ENCODE results near the gene KRTAP10-8. TPM values are rescaled to one million over a fixed set of nuclear protein-coding genes. Genes with fewer than 3 reads are reported as not detected.

Gene KRTAP10-8
- total RNA-seq, 1 donor, result not detected

DNA sequence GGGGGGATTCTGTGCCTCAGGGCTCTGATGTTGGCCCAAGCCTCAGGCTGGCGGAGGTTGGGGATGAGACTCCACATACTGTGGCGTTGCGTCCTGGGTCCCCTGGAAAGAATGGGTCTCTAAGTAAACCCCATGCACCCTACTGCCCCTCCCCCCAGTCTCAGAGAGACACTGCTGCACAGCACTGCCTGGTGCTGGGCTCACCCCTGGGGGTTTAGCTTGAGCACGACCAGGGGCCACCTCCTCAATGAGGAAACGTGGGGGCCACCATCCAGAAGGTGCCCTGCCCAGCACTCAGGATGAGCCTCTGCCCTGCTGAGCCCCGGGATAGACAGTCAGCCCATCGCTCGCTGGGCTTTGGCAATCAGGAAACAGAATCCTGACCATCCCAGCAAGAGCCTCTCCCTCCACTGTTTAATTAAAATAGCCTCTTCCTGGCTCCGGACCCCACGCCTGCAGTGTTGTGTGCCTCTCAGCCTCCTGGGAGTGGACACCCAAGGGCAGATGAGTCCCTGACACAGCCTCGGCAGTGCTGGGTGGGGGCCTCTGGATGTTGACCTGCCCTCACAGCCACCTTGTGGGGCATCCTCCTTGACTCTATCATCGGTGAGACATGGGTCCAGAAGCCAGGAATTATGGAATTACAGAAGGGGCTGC is 41.9 kb upstream of the KRTAP10-8 start:
- H3K27ac ChIP-seq (ENCODE audit: low read depth, low read length), result no peak overlapping the region

DNA sequence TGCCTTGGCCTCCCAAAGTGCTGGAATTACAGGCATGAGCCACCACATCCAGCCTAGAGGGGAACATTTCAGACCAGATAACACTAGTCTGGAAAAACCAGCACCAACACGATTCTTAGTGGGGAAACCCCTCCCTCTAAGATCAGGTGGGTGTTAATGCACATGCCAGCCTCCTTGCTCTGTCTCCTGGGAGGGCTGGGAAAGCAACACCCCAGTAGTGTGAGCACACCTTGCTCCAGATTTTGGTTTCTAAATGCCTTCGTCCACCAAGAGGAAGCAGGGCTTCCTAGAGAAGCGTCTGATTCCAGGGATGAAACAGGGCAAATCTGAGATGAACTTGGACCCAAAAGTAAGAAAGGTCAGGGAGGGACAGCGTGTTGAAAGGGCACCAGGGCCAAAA is 40.6 kb upstream of the KRTAP10-8 start:
- H2AFZ ChIP-seq (ENCODE audit: low read length), result no peak overlapping the region
- H3K27ac ChIP-seq (ENCODE audit: low read depth, low read length), result no peak overlapping the region
- H4K20me1 ChIP-seq (ENCODE audit: insufficient read depth, low read length), result no peaks in the 10 kb centered on the region
- no peak overlapping the region for H3K4me2 ChIP-seq (ENCODE audit: insufficient read depth, low read length)
- H3K36me3 ChIP-seq (ENCODE audit: insufficient read depth, low read length), result no peaks in the 10 kb centered on the region
- no peak overlapping the region for H3K4me3 ChIP-seq (ENCODE audit: insufficient read depth, low read length)
- peaks cover 3% of the 10 kb centered on the region for H3K9me3 ChIP-seq (ENCODE audit: low read depth, low read length)
- DNase-seq (ENCODE audit: insufficient read length, low spot score, missing footprints), result no peak
- peaks cover 14% of the 10 kb centered on the region for H3K27me3 ChIP-seq (ENCODE audit: insufficient read depth, low read length)
- TF ChIP-seq, protein P1, sequence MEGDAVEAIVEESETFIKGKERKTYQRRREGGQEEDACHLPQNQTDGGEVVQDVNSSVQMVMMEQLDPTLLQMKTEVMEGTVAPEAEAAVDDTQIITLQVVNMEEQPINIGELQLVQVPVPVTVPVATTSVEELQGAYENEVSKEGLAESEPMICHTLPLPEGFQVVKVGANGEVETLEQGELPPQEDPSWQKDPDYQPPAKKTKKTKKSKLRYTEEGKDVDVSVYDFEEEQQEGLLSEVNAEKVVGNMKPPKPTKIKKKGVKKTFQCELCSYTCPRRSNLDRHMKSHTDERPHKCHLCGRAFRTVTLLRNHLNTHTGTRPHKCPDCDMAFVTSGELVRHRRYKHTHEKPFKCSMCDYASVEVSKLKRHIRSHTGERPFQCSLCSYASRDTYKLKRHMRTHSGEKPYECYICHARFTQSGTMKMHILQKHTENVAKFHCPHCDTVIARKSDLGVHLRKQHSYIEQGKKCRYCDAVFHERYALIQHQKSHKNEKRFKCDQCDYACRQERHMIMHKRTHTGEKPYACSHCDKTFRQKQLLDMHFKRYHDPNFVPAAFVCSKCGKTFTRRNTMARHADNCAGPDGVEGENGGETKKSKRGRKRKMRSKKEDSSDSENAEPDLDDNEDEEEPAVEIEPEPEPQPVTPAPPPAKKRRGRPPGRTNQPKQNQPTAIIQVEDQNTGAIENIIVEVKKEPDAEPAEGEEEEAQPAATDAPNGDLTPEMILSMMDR (IDR thresholded peaks at IDR 0.05; ENCODE audit: extremely low read depth, low read depth, low read length), result no peak
- no peaks in the 10 kb centered on the region for H3K79me2 ChIP-seq (ENCODE audit: insufficient read depth, low read length)
- H3K4me1 ChIP-seq (ENCODE audit: insufficient read depth, low read length), result no peaks in the 10 kb centered on the region

More for the DNA sequence above, 41.9 kb upstream of the KRTAP10-8 start:
- no peak overlapping the region for H3K4me2 ChIP-seq (ENCODE audit: insufficient read depth, low read length)
- H3K36me3 ChIP-seq (ENCODE audit: insufficient read depth, low read length), result no peaks in the 10 kb centered on the region
- peaks cover 3% of the 10 kb centered on the region for H3K9me3 ChIP-seq (ENCODE audit: low read depth, low read length)
- H2AFZ ChIP-seq (ENCODE audit: low read length), result no peak overlapping the region
- DNase-seq (ENCODE audit: insufficient read length, low spot score, missing footprints), result no peak
- TF ChIP-seq, protein P1 (IDR thresholded peaks at IDR 0.05; ENCODE audit: extremely low read depth, low read depth, low read length), result no peak
- no peaks in the 10 kb centered on the region for H4K20me1 ChIP-seq (ENCODE audit: insufficient read depth, low read length)
- no peaks in the 10 kb centered on the region for H3K4me1 ChIP-seq (ENCODE audit: insufficient read depth, low read length)
- H3K79me2 ChIP-seq (ENCODE audit: insufficient read depth, low read length), result no peaks in the 10 kb centered on the region
- H3K27me3 ChIP-seq (ENCODE audit: insufficient read depth, low read length), result peaks cover 14% of the 10 kb centered on the region
- no peak overlapping the region for H3K4me3 ChIP-seq (ENCODE audit: insufficient read depth, low read length)

GRCh38 chr21:44571844-44572782 is 39.8 kb upstream of the KRTAP10-8 start:
- H3K4me1 ChIP-seq (ENCODE audit: insufficient read depth, low read length), result no peaks in the 10 kb centered on the region
- H3K27me3 ChIP-seq (ENCODE audit: insufficient read depth, low read length), result peaks cover 14% of the 10 kb centered on the region
- no peak overlapping the region for H3K27ac ChIP-seq (ENCODE audit: low read depth, low read length)
- H3K79me2 ChIP-seq (ENCODE audit: insufficient read depth, low read length), result no peaks in the 10 kb centered on the region
- DNase-seq (ENCODE audit: insufficient read length, low spot score, missing footprints), result no peak
- TF ChIP-seq, protein P1 (IDR thresholded peaks at IDR 0.05; ENCODE audit: extremely low read depth, low read depth, low read length), result no peak
- no peak overlapping the region for H2AFZ ChIP-seq (ENCODE audit: low read length)
- peaks cover 3% of the 10 kb centered on the region for H3K9me3 ChIP-seq (ENCODE audit: low read depth, low read length)
- H3K4me3 ChIP-seq (ENCODE audit: insufficient read depth, low read length), result no peak overlapping the region
- H3K36me3 ChIP-seq (ENCODE audit: insufficient read depth, low read length), result no peaks in the 10 kb centered on the region
- no peaks in the 10 kb centered on the region for H4K20me1 ChIP-seq (ENCODE audit: insufficient read depth, low read length)
- no peak overlapping the region for H3K4me2 ChIP-seq (ENCODE audit: insufficient read depth, low read length)

Data from osteoblast (primary cell).